ENCODE results near the gene LCE1C.

The LCE1C gene

GRCh38 chr1:152759453-152760173, 46.8 kb downstream of the LCE1C start:
- DNase-seq = no peak

DNA sequence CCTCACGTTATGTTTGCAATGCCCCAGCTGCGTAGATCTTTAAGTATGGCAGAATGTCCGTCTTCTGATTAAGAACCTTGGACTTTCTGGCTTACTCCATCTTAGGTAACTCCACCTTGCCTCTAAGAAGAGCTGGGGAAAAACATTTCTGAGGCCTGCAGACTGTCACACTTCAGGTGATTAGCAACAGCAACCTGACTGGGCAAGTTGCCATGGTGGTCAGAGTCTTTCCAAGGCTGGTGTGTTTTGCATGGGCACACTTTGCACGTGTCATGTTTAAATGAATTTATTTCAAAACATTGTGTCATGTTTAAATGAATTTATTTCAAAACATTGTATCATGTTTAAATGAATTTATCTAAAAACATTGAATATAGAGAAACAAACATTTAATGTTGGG, 47.8 kb downstream of the LCE1C start:
- DNase-seq = no peak

DNA sequence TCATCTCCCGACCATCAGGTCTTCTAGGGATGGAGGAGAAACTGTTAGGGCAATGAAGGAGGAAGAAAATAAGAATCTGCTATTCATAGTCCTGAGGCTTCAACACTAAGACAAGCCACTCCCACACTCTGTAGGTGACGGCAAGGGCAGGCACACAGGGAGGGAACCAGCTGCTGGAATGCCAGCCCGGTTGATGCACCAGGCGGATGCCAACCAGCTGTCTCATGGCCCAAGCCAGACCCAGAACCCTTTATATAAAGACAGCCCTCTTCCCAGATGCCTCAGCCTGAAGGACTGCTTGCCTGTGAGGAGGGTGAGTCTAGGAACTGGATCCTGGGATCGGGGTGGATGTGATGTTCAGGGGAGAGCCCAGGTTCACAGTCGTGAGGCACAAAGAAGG, 48.7 kb downstream of the LCE1C start, which contains the start of gene KPRP:
TSS of gene KPRP (plus strand) at position 279 of the 400 bp plus-strand sequence. CDS start 1,564 bp downstream, outside the sequence.
- DNase-seq = no peak

DNA sequence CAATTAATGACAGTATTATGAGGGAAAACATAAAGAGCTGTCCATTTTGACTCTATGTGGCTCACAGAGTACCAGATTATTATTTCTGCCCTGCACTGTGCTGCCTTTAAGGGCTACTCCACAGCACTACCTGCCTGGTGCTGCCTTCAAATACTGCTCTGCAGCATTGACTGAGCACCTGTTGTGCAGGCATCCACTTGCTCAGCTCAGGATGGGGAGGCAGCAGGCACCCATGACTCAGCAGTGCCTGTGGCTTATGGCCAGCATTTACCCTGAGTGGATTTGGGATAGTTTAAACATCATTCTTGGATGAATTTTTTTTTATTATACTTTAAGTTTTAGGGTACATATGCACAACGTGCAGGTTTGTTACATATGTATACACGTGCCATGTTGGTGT, 49.6 kb downstream of the LCE1C start:
- DNase-seq = no peak

Measured in stimulated activated naive CD4-positive, alpha-beta T cell treated with Interleukin-2 at 50 U/mL for 16 hours (primary cell).